ENCODE data around the gene SETD2.
"Not testable (repeated sequence)": the region's sequence is repeated elsewhere in the genome, so short reads cannot be mapped to it uniquely, and the experiment has no call there.

The SETD2 gene, protein sequence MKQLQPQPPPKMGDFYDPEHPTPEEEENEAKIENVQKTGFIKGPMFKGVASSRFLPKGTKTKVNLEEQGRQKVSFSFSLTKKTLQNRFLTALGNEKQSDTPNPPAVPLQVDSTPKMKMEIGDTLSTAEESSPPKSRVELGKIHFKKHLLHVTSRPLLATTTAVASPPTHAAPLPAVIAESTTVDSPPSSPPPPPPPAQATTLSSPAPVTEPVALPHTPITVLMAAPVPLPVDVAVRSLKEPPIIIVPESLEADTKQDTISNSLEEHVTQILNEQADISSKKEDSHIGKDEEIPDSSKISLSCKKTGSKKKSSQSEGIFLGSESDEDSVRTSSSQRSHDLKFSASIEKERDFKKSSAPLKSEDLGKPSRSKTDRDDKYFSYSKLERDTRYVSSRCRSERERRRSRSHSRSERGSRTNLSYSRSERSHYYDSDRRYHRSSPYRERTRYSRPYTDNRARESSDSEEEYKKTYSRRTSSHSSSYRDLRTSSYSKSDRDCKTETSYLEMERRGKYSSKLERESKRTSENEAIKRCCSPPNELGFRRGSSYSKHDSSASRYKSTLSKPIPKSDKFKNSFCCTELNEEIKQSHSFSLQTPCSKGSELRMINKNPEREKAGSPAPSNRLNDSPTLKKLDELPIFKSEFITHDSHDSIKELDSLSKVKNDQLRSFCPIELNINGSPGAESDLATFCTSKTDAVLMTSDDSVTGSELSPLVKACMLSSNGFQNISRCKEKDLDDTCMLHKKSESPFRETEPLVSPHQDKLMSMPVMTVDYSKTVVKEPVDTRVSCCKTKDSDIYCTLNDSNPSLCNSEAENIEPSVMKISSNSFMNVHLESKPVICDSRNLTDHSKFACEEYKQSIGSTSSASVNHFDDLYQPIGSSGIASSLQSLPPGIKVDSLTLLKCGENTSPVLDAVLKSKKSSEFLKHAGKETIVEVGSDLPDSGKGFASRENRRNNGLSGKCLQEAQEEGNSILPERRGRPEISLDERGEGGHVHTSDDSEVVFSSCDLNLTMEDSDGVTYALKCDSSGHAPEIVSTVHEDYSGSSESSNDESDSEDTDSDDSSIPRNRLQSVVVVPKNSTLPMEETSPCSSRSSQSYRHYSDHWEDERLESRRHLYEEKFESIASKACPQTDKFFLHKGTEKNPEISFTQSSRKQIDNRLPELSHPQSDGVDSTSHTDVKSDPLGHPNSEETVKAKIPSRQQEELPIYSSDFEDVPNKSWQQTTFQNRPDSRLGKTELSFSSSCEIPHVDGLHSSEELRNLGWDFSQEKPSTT (N-terminal part only)

DNA sequence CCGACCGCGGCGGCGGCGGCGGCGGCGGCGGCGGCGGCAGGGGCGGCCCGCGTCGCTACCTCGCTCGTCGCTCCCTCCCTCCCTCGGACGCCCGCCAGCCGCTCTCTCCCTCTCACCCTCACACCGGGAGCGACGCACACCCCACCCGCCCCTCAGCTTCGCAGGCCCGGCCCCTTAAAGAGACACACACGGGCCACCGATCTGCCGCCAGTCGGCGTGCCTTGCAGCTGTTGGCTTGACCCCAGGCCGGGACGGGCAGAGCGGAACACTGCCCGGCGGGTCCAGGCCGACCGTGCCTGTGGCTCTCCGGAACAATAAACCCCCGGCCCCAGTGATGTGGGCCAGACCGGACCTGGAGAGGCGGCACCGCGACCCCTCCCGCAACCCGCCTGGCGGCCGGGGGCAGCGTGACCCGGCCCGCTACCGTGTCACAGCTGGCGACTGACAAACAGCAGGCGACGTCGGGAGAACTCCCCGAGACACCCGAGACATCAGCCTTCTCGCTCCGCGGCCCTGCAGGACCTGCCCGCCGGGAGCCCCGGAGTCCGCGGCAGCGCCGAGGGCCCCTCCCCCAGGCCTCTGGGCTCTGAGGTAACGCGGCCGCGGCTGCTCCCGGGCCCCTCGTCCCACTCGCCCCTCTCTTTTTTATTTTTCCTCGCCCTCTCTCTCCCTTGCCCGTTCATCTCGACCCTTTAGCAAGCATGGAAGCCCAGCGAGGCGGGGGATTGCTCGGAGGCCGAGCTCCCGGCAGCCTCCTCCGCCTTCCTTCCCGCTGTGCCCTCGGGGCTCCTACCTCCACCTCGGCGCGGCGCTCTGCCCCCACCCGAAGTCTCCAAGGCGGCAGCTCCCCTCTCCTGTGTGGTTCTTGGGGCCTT lies at the start of gene SETD2:
Gene SETD2, minus strand, starts transcription at position 107 of the 875 bp plus-strand sequence. CDS start 189 bp downstream, outside the sequence.
- in situ Hi-C loops (cut with HindIII; ENCODE audit: low pct_unique_long_range_greater_than_20kb, low sequenced_read_pairs), result no loop called here
- TF ChIP-seq JUND (IDR thresholded peaks at IDR 0.05; ENCODE audit: low read depth), result no peak
- peak; percentile 82 to 92 for DNase-seq (ENCODE audit: low read depth in 1 of 2, low spot score in 1 of 2)

DNA sequence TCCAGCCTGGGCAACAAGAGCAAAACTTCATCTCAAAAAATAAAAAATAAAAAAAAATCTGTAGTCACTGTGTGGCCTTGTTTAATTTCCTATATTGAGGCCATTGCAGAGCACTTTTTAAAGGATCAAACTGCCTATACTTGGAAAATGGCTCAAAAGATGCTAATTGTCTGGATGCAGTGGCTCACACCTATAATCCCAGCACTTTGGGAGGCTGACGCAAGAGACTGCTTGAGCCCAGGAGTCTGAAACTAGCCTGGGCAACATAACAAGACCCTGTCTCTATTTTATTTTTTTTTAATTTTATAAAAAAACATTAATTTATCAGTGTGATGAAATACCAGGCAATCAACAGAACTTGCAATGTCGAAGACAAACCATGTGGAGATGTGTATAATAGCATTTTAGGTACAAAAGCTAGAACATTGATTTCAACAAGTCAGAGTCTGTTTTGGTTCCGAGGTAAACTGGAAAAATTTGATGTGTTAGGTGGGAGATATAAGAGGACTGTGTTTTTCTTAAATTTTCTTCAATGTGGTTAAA lies 47.0 kb upstream of the SETD2 start:
- TF ChIP-seq JUND (IDR thresholded peaks at IDR 0.05; ENCODE audit: low read depth), result no peak
- DNase-seq (ENCODE audit: low read depth in 1 of 2, low spot score in 1 of 2), result no peak
- in situ Hi-C loops (cut with HindIII; ENCODE audit: low pct_unique_long_range_greater_than_20kb, low sequenced_read_pairs), result no loop called here

DNA sequence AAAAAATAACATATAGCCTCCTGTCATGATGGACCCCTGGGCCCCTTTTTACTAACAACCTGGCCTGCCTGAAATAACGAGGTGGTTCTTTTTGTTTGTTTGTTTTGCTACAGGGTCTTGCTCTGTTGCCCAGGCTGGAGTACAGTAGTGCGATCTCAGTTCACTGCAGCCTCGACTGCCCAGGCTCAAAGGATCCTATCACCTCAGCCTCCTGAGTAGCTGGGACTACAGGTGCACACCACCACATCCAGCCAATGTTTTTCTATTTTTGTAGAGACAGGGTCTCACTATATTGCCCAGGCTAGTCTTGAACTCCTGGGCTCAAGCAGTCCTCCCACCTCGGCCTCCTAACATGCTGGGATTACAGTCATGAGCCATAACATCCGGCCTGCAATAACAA lies 42.1 kb upstream of the SETD2 start:
- DNase-seq (ENCODE audit: low read depth in 1 of 2, low spot score in 1 of 2); in situ Hi-C loops (cut with HindIII; ENCODE audit: low pct_unique_long_range_greater_than_20kb, low sequenced_read_pairs): not testable (repeated sequence)

DNA sequence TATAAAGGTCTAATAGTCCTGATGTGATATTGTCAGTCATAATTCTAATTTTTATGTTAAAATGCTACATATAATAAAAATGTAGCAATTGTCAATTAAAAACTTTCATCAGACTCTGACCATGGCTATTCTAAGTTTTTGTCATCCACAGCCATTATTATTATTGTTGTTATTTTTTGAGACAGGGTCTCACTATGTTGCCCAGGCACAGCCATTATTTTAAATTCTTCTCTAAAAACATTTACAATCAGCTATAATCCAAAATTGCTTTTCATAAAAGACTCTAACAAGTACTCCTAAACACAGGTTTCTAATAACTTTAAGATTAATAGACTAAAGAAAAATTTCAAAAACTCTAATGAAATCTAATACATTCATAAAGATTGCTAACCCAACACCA lies 41.0 kb upstream of the SETD2 start:
- TF ChIP-seq JUND (IDR thresholded peaks at IDR 0.05; ENCODE audit: low read depth), result no peak
- no peak for DNase-seq (ENCODE audit: low read depth in 1 of 2, low spot score in 1 of 2)
- in situ Hi-C loops (cut with HindIII; ENCODE audit: low pct_unique_long_range_greater_than_20kb, low sequenced_read_pairs), result no loop called here

DNA sequence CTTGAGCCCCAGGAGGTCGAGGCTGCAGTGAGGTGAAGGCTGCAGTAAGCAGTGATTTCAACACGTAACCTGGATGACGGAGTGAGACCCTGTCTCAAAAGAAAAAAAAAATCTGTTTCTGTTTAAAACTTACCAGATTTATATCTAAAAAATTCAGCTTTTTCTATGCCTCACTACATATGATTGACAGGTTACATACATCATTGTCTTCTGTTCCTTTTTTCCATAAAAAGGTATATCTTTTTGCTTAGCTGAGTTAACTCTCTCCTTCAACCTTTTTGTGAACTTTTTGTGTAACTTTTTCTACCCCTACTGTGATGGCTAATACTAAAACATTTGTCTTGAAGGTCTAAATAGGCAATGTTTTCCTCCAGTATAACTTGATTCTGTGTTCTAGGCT lies 38.6 kb upstream of the SETD2 start:
- no peak for DNase-seq (ENCODE audit: low read depth in 1 of 2, low spot score in 1 of 2)
- in situ Hi-C loops (cut with HindIII; ENCODE audit: low pct_unique_long_range_greater_than_20kb, low sequenced_read_pairs), result no loop called here
- TF ChIP-seq JUND (IDR thresholded peaks at IDR 0.05; ENCODE audit: low read depth), result no peak

DNA sequence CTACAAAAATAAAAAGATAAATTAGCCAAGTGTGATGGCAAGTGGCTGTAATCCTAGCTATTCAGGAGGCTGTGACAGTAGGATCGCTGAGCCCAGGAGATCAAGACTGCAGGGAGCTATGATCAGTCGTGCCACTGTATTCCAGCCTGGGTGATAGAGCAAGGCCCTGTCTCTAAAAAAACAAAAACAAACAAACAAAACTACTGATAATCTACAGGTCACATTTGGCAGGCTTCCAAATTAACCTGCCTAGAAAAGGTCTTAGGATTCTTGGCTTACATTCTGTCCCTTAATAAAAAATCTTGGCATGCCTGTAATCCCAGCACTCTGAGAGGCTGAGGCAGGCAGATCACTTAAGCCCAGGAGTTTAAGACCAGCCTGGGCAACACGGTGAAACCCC lies 33.4 kb upstream of the SETD2 start:
- DNase-seq (ENCODE audit: low read depth in 1 of 2, low spot score in 1 of 2), result no peak
- TF ChIP-seq JUND (IDR thresholded peaks at IDR 0.05; ENCODE audit: low read depth), result no peak
- in situ Hi-C loops (cut with HindIII; ENCODE audit: low pct_unique_long_range_greater_than_20kb, low sequenced_read_pairs), result no loop called here

DNA sequence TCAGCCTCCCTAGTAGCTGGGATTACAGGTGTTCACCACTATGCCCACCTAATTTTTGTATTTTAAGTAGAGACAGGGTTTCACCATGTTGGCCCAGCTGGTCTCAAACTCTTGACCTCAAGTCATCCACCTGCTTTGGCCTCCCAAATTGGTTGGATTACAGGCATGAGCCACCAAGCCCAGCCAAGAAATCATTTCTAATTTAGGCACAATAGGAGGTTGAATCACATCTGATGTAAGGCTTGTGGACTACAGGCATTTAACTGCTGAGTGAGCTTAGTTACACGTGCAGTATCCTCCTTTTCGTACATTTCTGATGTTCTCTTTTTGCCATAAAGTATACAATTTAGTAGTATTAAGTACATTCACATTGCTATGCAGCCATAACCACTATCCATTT lies 31.1 kb upstream of the SETD2 start:
- DNase-seq (ENCODE audit: low read depth in 1 of 2, low spot score in 1 of 2), result no peak
- TF ChIP-seq JUND (IDR thresholded peaks at IDR 0.05; ENCODE audit: low read depth), result no peak
- in situ Hi-C loops (cut with HindIII; ENCODE audit: low pct_unique_long_range_greater_than_20kb, low sequenced_read_pairs), result no loop called here

DNA sequence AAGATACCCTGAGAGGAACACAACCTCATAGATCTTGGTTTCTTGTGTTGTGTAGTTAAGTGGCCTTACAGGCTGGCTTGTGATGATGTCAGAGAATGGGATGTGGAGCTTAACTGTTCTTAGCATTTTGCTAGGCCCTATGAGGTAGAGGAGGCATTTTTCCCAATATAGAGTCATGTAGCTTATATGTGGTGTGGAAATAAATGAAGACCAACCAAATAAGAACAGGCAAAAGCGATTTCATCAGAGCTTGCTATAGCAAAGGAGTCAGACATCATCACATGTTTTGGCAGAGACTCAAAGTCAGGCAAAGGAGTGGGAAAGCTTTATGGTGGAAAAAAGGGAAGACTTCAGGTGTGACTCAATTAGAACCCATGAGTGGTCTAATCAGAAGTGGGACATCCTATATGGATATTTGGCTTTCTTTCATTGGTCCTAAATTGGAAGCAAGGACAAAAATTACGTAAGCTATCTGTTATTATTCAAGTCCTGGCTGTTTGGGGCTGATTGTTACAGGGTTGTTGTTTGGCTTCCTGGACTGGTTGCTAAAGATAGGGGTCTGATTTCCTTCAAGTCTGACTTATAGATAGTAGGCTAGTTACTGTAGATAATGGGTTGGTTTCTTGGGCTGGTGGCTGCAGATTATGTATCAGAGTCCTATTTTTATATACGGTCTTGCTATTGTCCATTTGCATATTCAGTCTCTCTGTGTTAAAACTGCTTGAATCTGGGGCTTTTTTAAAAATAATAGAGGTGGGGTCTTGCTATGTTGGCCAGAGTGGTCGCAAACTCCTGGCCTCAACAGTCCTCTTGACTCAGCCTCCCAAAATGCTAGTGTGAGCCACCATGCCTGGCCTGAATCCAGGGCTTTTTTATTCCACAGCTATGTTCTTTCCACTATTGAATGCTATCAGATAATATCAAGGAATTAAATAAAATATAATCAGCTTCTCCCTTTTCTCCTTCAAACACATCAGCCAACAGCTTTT lies 30.3 kb upstream of the SETD2 start:
- TF ChIP-seq JUND (IDR thresholded peaks at IDR 0.05; ENCODE audit: low read depth), result no peak
- in situ Hi-C loops (cut with HindIII; ENCODE audit: low pct_unique_long_range_greater_than_20kb, low sequenced_read_pairs), result no loop called here
- DNase-seq (ENCODE audit: low read depth in 1 of 2, low spot score in 1 of 2), result no peak

DNA sequence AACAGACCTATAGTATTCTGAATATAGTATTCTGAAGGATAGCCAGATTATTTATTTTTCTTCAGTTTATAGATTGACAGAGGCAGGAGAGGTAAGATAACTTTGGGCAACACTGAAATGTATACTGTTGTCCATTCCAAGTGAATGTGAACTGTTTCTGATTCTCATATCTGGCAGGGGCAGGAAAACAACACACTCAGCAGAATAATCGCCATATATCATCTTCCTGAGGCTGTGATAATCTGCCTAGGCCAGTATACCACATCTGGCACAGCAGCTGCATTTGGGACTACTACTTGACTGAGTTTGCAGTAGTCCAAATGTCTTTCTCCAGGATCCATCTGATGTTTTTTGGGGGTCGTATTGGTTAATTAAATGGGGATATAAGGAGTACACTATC lies 22.4 kb upstream of the SETD2 start:
- no peak for DNase-seq (ENCODE audit: low read depth in 1 of 2, low spot score in 1 of 2)
- no peak for TF ChIP-seq JUND (IDR thresholded peaks at IDR 0.05; ENCODE audit: low read depth)
- in situ Hi-C loops (cut with HindIII; ENCODE audit: low pct_unique_long_range_greater_than_20kb, low sequenced_read_pairs), result no loop called here

DNA sequence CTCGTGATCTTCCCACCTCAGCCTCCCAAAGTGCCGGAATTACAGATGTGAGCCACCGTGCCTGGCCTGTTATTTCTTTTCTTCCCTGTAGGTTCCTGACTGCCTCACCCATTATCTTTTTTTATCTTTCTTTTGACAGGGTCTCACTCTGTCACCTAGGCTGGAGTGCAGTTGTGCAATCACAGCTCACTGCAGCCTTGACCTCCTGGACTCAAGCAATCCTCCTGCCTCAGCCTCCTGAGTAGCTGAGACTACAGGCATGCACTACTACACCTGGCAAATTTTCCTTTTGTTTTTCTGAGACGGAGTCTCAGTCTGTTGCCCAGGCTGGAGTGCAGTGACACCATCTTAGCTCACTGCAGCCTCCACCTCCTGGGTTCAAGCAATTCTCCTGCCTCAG lies 17.8 kb upstream of the SETD2 start:
- DNase-seq (ENCODE audit: low read depth in 1 of 2, low spot score in 1 of 2); in situ Hi-C loops (cut with HindIII; ENCODE audit: low pct_unique_long_range_greater_than_20kb, low sequenced_read_pairs): not testable (repeated sequence)

DNA sequence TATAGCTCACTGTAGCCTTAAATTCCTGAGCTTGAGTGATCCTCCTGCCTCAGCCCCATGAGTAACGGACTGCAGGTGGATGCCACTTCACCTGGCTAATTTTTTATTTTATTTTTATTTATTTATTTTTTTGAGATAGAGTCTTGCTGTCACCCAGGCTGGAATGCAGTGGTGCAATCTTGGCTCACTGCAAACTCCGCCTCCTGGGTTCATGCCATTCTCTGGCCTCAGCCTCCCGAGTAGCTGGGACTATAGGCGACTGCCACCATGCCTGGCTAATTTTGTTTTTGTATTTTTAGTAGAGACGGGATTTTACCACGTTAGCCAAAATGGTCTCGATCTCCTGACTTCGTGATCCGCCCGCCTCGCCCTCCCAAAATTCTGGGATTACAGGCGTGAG lies 16.1 kb upstream of the SETD2 start:
- DNase-seq (ENCODE audit: low read depth in 1 of 2, low spot score in 1 of 2); in situ Hi-C loops (cut with HindIII; ENCODE audit: low pct_unique_long_range_greater_than_20kb, low sequenced_read_pairs): not testable (repeated sequence)
